H1 (cell line): Measurements from ENCODE around the gene DIAPH1. TPM values are rescaled to one million over a fixed set of nuclear protein-coding genes. Genes with fewer than 3 reads are reported as not detected.

ENCODE experiments used
- CTCF ChIA-PET: fragments of 300-600 bp; sonication (Branson Sonifier 250); formaldehyde crosslinking; loops from one replicate; lab custom pipeline; 2021; ENCODE audit not compliant: partially characterized antibody; lab: Charles Lee
- POLR2A ChIA-PET: fragments of 300-600 bp; sonication (Branson Sonifier 250); formaldehyde crosslinking; loops from one replicate; lab custom pipeline; 2021; ENCODE audit warnings: inconsistent platforms; ENCODE audit not compliant: partially characterized antibody; lab: Charles Lee
- DNase-seq, 2 experiments: peaks; one replicate each; pipeline versions ENCODE4 v3.0.0 to v3.0.0-alpha.2; 2010 to 2022; ENCODE audit warnings: low spot score in 2 of 2, low read depth in 1 of 2, mixed read lengths in 1 of 2
- FAIRE-seq: peaks from 2 replicates; lab custom pipeline; 2011; peaks lifted over from hg19 to GRCh38; lab: Jason Lieb, UNC
- H2AFZ ChIP-seq: 2 replicates; pipeline ENCODE4 v1.8.1; 2012; ENCODE audit warnings: low read length, inconsistent platforms
- H2AK5ac ChIP-seq: 2 replicates; pipeline ENCODE4 v1.6.1; 2013; ENCODE audit warnings: low read depth, low read length
- H2BK120ac ChIP-seq: replicated peaks from 2 replicates; pipeline ENCODE3; 2013; ENCODE audit warnings: low read depth, low read length, inconsistent platforms
- H2BK12ac ChIP-seq: 2 replicates; pipeline ENCODE4 v1.6.1; 2013; ENCODE audit warnings: low read depth, low read length
- H2BK15ac ChIP-seq: 2 replicates; pipeline ENCODE4 v1.6.1; 2013; ENCODE audit warnings: low read length
- H2BK20ac ChIP-seq: 2 replicates; pipeline ENCODE4 v1.6.1; 2013; ENCODE audit warnings: low read length
- H2BK5ac ChIP-seq: 2 replicates; pipeline ENCODE4 v1.6.1; 2013; ENCODE audit warnings: low read depth, low read length
- H3K14ac ChIP-seq: 2 replicates; pipeline ENCODE4 v1.6.1; 2013; ENCODE audit warnings: inconsistent platforms; ENCODE audit not compliant: insufficient read length
- H3K18ac ChIP-seq: 2 replicates; pipeline ENCODE4 v1.6.1; 2013; ENCODE audit warnings: low read length; ENCODE audit errors: extremely low read depth
- H3K23ac ChIP-seq: 2 replicates; pipeline ENCODE4 v1.6.1; 2013; ENCODE audit warnings: inconsistent platforms; ENCODE audit not compliant: insufficient read length
- H3K23me2 ChIP-seq: 2 replicates; pipeline ENCODE4 v1.6.1; 2013; ENCODE audit warnings: low read depth, low read length
- H3K27ac ChIP-seq: 2 replicates; pipeline ENCODE4 v1.6.1; 2011; ENCODE audit warnings: low read depth, low read length, inconsistent platforms
- H3K27me3 ChIP-seq, 4 experiments: replicated peaks in 1 of 4; 1 replicate in 1 of 4; 2 replicates in 3 of 4; pipeline versions ENCODE4 v1.6.1 to v1.8.1; 2011 to 2013; ENCODE audit warnings: low read length in 3 of 4, mild to moderate bottlenecking in 3 of 4, inconsistent platforms in 2 of 4, mixed read lengths in 2 of 4, moderate library complexity in 1 of 4; ENCODE audit not compliant: control insufficient read depth in 3 of 4, insufficient read depth in 3 of 4; ENCODE audit errors: extremely low read depth in 1 of 4
- H3K36me3 ChIP-seq, 4 experiments: 2 replicates each; pipeline versions ENCODE4 v1.6.1 to v1.8.1; 2011 to 2013; ENCODE audit warnings: mild to moderate bottlenecking in 4 of 4, low read length in 3 of 4, moderate library complexity in 2 of 4, control low read depth in 1 of 4, inconsistent platforms in 1 of 4; ENCODE audit not compliant: insufficient read depth in 4 of 4, control insufficient read depth in 2 of 4
- H3K4ac ChIP-seq: replicated peaks from 2 replicates; pipeline ENCODE3; 2013; ENCODE audit warnings: low read length, low read depth, mixed read lengths, inconsistent platforms; ENCODE audit not compliant: insufficient read length
- H3K4me1 ChIP-seq, 4 experiments: replicated peaks in 1 of 4; 1 replicate in 1 of 4; 2 replicates in 3 of 4; pipeline versions ENCODE4 v1.6.1 to v1.8.1; 2011 to 2013; ENCODE audit warnings: low read length in 3 of 4, inconsistent platforms in 2 of 4, mixed read lengths in 1 of 4; ENCODE audit not compliant: insufficient read depth in 4 of 4, control insufficient read depth in 3 of 4
- H3K4me2 ChIP-seq, 2 experiments: 2 replicates each; pipeline versions ENCODE4 v1.6.1 to v1.8.1; 2011 to 2013; ENCODE audit warnings: low read depth in 2 of 2, low read length in 2 of 2, control low read depth in 1 of 2, inconsistent platforms in 1 of 2, mild to moderate bottlenecking in 1 of 2; ENCODE audit not compliant: insufficient read depth in 1 of 2
- H3K4me3 ChIP-seq, 4 experiments: fragments of 200-600, 300-600 bp in 1 of 4; sonication (generic), shearing (Covaris generic), sonication (Bioruptor Twin) in 1 of 4; 2 replicates each; pipeline versions ENCODE4 v1.5.1 to v1.8.1; 2011 to 2016; ENCODE audit warnings: low read length in 4 of 4, low read depth in 3 of 4, control low read depth in 2 of 4, inconsistent platforms in 2 of 4, mild to moderate bottlenecking in 2 of 4, mixed read lengths in 1 of 4, moderate library complexity in 1 of 4; ENCODE audit not compliant: insufficient read depth in 2 of 4; ENCODE audit errors: extremely low read depth in 1 of 4
- H3K56ac ChIP-seq: replicated peaks from 2 replicates; pipeline ENCODE3; 2013; ENCODE audit warnings: low read depth, mild to moderate bottlenecking, mixed read lengths, low read length, inconsistent platforms; ENCODE audit not compliant: insufficient read length
- H3K79me1 ChIP-seq: 2 replicates; pipeline ENCODE4 v1.6.1; 2013; ENCODE audit warnings: low read depth, low read length, control low read depth
- H3K79me2 ChIP-seq, 2 experiments: 2 replicates each; pipeline versions ENCODE4 v1.6.1 to v1.8.1; 2012 to 2013; ENCODE audit warnings: low read length in 2 of 2, mild to moderate bottlenecking in 2 of 2, inconsistent platforms in 1 of 2; ENCODE audit not compliant: insufficient read depth in 2 of 2, control insufficient read depth in 1 of 2
- H3K9ac ChIP-seq, 4 experiments: replicated peaks in 1 of 4; 1 replicate in 1 of 4; 2 replicates in 3 of 4; pipeline versions ENCODE4 v1.6.1 to v1.8.1; 2011 to 2013; ENCODE audit warnings: low read depth in 3 of 4, low read length in 3 of 4, control low read depth in 2 of 4, mild to moderate bottlenecking in 2 of 4, moderate library complexity in 2 of 4, inconsistent platforms in 1 of 4; ENCODE audit errors: extremely low read depth in 1 of 4
- H3K9me3 ChIP-seq, 2 experiments: 2 replicates each; pipeline versions ENCODE4 v1.6.1 to v1.8.1; 2012 to 2013; ENCODE audit warnings: mild to moderate bottlenecking in 2 of 2, moderate library complexity in 2 of 2, control low read depth in 1 of 2, inconsistent platforms in 1 of 2, low read depth in 1 of 2, low read length in 1 of 2, mixed read lengths in 1 of 2; ENCODE audit not compliant: insufficient read depth in 2 of 2
- H4K20me1 ChIP-seq, 2 experiments: replicated peaks in 1 of 2; 2 replicates each; pipeline versions ENCODE3 to v1.8.1; 2011 to 2013; ENCODE audit warnings: inconsistent platforms in 2 of 2, low read length in 2 of 2, mild to moderate bottlenecking in 1 of 2; ENCODE audit not compliant: insufficient read depth in 2 of 2, control insufficient read depth in 1 of 2
- H4K5ac ChIP-seq: 2 replicates; pipeline ENCODE4 v1.6.1; 2013; ENCODE audit warnings: low read length, low read depth, mixed read lengths, inconsistent platforms; ENCODE audit not compliant: insufficient read length
- H4K8ac ChIP-seq: 2 replicates; pipeline ENCODE4 v1.8.0; 2013; ENCODE audit warnings: mild to moderate bottlenecking, moderate library complexity, low read length, inconsistent platforms; ENCODE audit not compliant: insufficient read depth; ENCODE audit errors: extremely low read depth
- H4K91ac ChIP-seq: replicated peaks from 2 replicates; pipeline ENCODE3; 2013; ENCODE audit warnings: low read length, mixed read lengths, inconsistent platforms; ENCODE audit not compliant: insufficient read length
- BRCA1 ChIP-seq: IDR thresholded peaks from 2 replicates; pipeline ENCODE4 v1.6.1; 2012; ENCODE audit warnings: low read depth, low read length, improper control_type of control experiment
- WGBS, 2 experiments: shearing (Covaris generic) in 1 of 2; methylation state at CpG; one replicate each; pipeline versions ENCODE4 v1.1.6 to v1.1.7; 2013 to 2015; ENCODE audit warnings: low lambda C conversion rate in 2 of 2, mixed read lengths in 2 of 2, inconsistent platforms in 1 of 2, low coverage in 1 of 2, missing lambda C conversion rate in 1 of 2; ENCODE audit not compliant: insufficient replicate concordance in 2 of 2, insufficient coverage in 1 of 2, insufficient read length in 1 of 2; ENCODE audit errors: extremely low coverage in 1 of 2, missing lambda C conversion rate in 1 of 2; 5-methylcytosine and 5-hydroxymethylcytosine counted together
- polyA plus RNA-seq, 7 experiments: library from polyadenylated mRNA; depleted of rRNA in 3 of 7; stranded (reverse) in 5 of 7; unstranded in 2 of 7; fragments of >200 nt in 5 of 7; fragments of 200-250 nt in 2 of 7; gene quantifications; 1 replicate in 5 of 7; 2 replicates in 1 of 7; 4 replicates in 1 of 7; pipeline versions ENCODE4 v1.2.1 to v1.2.3, GENCODE V29; 2011 to 2013; ENCODE audit warnings: missing spikeins in 2 of 7, mixed read lengths in 2 of 7
- total RNA-seq: library from RNA; stranded (reverse); fragmentation: NEBNext Ultra II Directional; extraction: Animal tissue kit (Norgen Biotek cat#: 25700); gene quantifications from 2 replicates; pipeline ENCODE4 v1.2.1, GENCODE V29; 2021

The DIAPH1 gene
- total and polyA plus RNA-seq, 2 of the 8 experiments (the other 6 are each of a cell fraction or from before 2014, with no cell fraction given), result 61.2 to 114 TPM

DNA sequence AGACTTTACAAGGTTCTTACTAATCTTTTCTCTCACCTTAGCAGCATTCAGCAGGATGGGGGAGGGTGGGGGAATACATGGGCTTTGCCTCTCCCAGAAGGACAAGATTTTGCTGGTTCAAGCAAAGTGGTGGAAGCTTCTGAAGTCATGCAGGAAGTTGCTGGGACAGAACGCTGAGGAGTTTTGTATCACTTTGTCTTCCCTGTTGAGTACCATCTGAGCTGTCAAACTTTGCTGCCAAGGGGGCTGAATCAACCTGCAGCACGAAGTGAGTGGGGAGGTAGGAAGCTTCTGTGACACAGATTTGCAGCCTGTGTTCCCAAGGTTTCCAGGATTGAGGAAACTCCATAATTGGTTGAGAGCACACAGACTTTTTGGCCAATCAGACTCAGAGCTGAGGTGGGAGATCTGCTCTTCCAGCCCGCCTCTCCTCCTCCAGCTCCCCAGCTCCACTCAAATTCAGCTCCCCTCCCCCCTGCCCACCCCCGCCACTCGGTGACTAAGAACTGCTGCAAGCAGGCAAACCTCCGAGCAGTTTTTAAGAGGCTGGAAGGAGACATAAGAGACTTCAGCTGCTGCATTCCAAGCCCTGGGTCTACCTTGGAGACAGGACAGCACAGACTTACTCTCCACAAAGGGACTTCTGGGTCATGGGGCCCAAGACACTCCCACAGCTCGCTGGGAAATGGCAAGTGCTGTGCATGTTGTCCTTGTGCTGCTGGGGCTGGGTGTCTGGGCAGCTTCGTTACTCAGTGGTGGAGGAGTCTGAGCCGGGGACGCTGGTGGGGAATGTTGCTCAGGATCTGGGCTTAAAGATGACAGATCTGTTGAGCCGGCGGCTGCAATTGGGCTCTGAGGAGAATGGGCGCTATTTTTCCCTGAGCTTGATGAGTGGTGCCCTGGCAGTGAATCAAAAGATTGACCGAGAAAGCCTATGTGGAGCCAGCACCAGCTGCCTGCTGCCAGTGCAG, 129.9 kb downstream of the DIAPH1 start, which contains the start of gene PCDHGC5:
Gene PCDHGC5, plus strand, starts transcription at position 491 of the 971 bp plus-strand sequence. Its CDS starts 160 bp downstream, at position 651.
- no peak within 1 kb of the TSS for H2BK5ac ChIP-seq
- no peak within 1 kb of the TSS for H3K56ac ChIP-seq
- no peak within 1 kb of the TSS for H2BK120ac ChIP-seq
- DNase-seq (no peak), FAIRE-seq (no peak)
- H2BK12ac ChIP-seq, result no peak within 1 kb of the TSS
- no peak within 1 kb of the TSS; the same call in 1 of the 2 replicates for H2AK5ac ChIP-seq
- H2BK20ac ChIP-seq, result no peak within 1 kb of the TSS
- 79% methylated on average over 14 of the region's 14 CpGs; no CpG with 5 or more reads in 1 of the 2 experiments for WGBS, 2 experiments
- no peak within 1 kb of the TSS for H4K8ac ChIP-seq
- no peak within 1 kb of the TSS for H3K4me3 ChIP-seq
- ChIA-PET POLR2A (interaction anchor here (0.8 to 1.6 kb wide), 5 partner anchors 13 to 171 kb away, joined by 3 to 4 read pairs (median 4); no protein-coding TSS in a partner anchor), CTCF (interaction anchor here (0.5 to 50.9 kb wide), 16 partner anchors 8 to 694 kb away, joined by 3 to 1236 read pairs (median 4); partner anchors contain the start of genes PCDHA2, PCDHAC1, PCDHB15 and PCDHGA10)
- peaks cover 0 to 3% of the 10 kb centered on the region in 2 experiments; a peak in 1 of 4 replicates for H3K79me2 ChIP-seq
- no peak for TF ChIP-seq BRCA1
- no peak within 1 kb of the TSS for H4K91ac ChIP-seq
- no peak within 1 kb of the TSS for H3K4ac ChIP-seq
- H3K36me3 ChIP-seq, result no peaks in the 10 kb centered on the region
- no peak within 1 kb of the TSS for H3K14ac ChIP-seq
- H3K79me1 ChIP-seq, result no peaks in the 10 kb centered on the region; the same call in none of the 2 replicates
- 0 out of 2 replicates have a peak within 1 kb of the TSS, but pooled peaks have one; percentile 40 for H2BK15ac ChIP-seq
- H3K4me1 ChIP-seq, result peaks cover 0 to 26% (median 17%) of the 10 kb centered on the region in 4 experiments; a peak in 6 of 7 replicates
- H4K5ac ChIP-seq, result no peak within 1 kb of the TSS
- no peak within 1 kb of the TSS for H3K18ac ChIP-seq
- H4K20me1 ChIP-seq, result peaks cover 13 to 23% of the 10 kb centered on the region in 2 experiments
- peaks cover 24% of the 10 kb centered on the region for H3K23me2 ChIP-seq
- H3K9me3 ChIP-seq, result no peaks in the 10 kb centered on the region
- no peak within 1 kb of the TSS for H3K27ac ChIP-seq
- no peak within 1 kb of the TSS for H3K23ac ChIP-seq
- no peak within 1 kb of the TSS for H3K9ac ChIP-seq
- H3K4me2 ChIP-seq, result no peak within 1 kb of the TSS
- H3K27me3 ChIP-seq, result peaks cover 20 to 56% (median 51%) of the 10 kb centered on the region in 4 experiments
- no peak within 1 kb of the TSS for H2AFZ ChIP-seq
